IPS-18c (cell line): Measurements from ENCODE around the gene RFX7.
"Not testable (repeated sequence)": the region's sequence is repeated elsewhere in the genome, so short reads cannot be mapped to it uniquely, and the experiment has no call there.

Source experiments
- H3K4me3 ChIP-seq: 2 replicates; pipeline ENCODE4 v1.7.0; 2013; ENCODE audit warnings: low read depth, mild to moderate bottlenecking, low read length, moderate library complexity; ENCODE audit not compliant: insufficient read depth
- H3K9me3 ChIP-seq: one replicate; pipeline ENCODE4 v1.6.1; 2013; ENCODE audit warnings: mild to moderate bottlenecking, low read length, moderate library complexity; ENCODE audit not compliant: control insufficient read depth, insufficient read depth

Gene RFX7

DNA sequence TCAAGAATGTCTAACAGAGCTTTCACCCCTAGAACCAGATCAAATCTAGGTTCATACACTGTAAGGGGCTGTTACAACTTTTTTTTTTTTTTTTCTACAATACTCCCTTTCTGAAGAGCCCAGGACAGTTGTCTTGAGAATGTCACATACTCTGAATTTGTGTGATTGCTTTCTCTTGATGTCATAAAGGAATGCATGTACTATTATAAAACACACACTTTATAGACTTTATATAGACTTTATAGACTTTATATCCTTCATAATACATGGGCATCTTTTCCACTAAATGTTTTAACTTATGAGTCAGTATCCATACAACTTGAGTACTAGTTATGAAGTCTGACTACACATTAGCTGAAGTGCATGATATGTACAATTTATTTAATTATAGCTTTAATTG is 26.3 kb downstream of the RFX7 start:
- Histone ChIP-seq H3K9me3 (no peaks in the 10 kb centered on the region), H3K4me3 (no peak overlapping the region)

DNA sequence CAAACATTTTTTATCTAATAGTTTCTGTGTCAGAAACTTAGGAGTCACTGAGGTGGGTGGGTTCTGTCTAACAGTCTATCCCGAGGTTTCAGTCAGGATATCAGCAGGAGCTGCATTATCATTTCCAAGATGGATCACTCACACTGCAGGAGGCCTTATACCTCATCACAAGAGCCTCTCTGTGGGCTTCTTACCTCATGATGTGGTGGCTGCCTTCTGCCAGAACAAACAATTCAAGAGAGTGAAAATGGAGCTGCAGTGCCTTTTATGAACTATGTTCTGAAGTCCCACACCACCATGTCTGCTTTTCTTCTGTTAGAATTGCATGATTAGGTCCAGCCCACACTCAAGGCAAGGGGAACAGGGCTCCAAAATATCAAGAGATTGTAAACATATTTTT is 27.9 kb downstream of the RFX7 start:
- no peak overlapping the region for H3K4me3 ChIP-seq
- H3K9me3 ChIP-seq, result no peaks in the 10 kb centered on the region

DNA sequence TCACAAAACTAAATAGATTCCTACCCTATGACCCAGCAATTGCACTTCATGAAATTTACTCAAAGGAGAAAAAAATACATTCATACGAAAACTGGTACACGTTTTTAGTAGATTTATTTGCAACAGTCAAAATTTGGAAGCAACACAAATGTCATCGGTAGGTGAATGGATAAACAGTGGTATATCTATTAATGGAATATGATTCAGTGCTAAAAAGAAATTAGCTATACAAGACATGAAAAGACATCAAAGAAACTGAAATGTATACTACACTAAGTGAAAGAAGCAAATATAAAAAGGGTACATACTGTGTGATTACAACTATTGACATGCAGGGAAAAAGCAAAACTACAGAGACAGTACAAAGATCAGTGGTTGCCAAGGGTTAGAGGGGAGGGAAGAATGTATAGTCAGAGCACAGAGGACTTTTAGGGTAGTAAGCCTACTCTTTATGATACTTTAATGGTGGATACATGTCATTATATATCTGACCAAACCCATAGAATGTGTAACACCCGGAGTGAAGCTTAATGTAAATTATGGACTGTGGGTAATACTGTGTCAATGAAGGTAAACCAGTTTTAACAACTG is 31.6 kb downstream of the RFX7 start:
- Histone ChIP-seq H3K4me3 (no peak overlapping the region), H3K9me3 (no peaks in the 10 kb centered on the region)

DNA sequence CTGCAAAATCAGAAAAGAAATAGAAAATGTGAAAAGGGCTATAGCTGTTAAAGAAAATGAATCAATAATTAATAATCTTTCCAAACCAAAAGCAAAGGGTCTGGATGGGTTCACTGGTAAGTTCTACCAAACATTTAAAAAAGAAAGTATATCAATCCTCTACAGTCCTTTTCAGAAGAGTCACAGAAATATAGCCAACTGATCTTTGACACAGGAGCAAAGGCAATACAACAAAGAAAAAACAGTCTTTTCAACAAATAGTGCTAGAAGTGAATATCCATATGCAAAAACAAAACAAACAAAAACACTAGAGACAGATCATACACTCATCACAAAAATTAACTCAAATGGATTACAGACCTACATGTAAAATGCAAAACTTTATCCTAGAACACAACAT is 32.6 kb downstream of the RFX7 start:
- no peak overlapping the region for H3K4me3 ChIP-seq
- no peaks in the 10 kb centered on the region for H3K9me3 ChIP-seq

DNA sequence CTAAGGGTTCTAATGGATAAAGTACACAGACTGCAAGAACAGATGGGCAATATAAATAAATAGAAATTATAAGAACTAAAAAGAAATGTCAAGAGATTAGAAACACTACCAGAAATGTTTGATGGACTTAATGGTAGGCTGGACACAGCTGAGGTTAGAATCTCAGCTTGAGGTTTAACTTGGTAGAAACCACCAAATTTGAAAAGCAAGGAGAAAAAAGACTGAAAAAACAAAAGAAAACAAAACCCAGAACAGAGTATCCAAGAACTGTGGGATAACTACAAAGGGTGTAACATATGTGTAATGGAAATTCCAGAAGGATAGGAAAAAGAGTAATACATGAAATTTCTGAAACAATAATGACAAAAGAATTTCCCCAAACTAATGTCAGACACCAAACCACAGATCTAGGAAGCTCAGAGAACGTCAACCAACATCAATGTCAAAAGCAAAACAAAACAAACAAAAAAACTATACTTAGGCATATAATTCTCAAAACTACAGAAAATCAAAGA is 35.0 kb downstream of the RFX7 start:
- Histone ChIP-seq H3K9me3 (no peaks in the 10 kb centered on the region), H3K4me3 (no peak overlapping the region)

DNA sequence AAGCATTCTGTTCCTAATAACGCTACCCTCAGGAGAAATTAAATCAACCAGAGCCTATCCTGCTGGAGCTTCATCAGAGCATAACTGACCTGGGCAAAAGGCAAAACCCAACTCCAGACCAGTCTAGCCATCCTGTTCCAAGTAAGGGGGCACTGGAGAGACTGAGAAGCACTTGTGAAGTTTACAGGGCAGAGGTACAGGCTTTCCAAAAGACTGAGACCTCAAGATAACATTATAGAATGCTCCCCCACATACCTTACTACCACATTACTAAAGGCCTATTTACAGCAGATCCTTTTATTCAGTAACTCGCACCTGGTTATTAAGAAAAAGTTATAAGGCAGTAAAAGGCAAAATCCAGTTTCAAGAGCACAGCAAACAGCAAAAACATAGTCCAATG is 35.5 kb downstream of the RFX7 start:
- no peaks in the 10 kb centered on the region for H3K9me3 ChIP-seq
- H3K4me3 ChIP-seq, result no peak overlapping the region

DNA sequence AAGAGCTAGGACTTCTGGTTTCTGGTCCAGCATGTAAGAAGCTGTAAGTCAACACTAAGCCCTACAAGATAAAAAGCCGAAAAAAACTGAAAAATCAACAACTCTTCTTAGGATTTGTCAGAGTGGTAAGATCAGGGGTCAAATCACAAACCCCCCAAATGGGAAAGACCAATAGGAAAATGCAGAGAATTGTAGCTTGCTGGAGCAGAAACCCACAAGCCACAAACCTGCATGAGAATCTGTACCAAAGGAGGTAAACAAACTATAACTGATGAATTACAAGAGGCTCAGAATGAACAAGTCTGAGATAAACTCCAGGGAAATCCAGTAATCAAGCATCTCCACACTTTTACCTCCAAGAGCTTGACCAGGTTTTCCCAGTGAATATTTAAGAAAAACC is 36.0 kb downstream of the RFX7 start:
- H3K9me3 ChIP-seq, result no peaks in the 10 kb centered on the region
- H3K4me3 ChIP-seq, result no peak overlapping the region

DNA sequence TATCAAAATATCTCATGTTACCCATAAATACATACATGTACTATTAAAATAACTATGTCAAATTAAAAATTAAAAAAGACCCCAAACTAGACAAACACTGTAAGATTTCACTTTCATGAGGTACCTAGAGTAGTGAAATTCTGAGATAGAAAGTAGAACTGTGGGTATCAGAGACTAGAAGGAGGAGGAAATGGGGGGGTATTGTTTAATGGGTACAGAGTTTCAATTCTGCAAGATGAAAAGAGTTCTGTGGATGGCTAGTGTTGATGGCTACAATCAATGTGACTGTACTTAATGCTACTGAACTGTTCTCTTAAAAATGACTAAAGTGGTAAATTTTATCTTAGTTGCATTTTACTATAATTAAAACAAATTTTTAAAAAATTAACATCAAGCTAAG is 36.6 kb downstream of the RFX7 start:
- H3K4me3 ChIP-seq, result no peak overlapping the region
- no peaks in the 10 kb centered on the region for H3K9me3 ChIP-seq

DNA sequence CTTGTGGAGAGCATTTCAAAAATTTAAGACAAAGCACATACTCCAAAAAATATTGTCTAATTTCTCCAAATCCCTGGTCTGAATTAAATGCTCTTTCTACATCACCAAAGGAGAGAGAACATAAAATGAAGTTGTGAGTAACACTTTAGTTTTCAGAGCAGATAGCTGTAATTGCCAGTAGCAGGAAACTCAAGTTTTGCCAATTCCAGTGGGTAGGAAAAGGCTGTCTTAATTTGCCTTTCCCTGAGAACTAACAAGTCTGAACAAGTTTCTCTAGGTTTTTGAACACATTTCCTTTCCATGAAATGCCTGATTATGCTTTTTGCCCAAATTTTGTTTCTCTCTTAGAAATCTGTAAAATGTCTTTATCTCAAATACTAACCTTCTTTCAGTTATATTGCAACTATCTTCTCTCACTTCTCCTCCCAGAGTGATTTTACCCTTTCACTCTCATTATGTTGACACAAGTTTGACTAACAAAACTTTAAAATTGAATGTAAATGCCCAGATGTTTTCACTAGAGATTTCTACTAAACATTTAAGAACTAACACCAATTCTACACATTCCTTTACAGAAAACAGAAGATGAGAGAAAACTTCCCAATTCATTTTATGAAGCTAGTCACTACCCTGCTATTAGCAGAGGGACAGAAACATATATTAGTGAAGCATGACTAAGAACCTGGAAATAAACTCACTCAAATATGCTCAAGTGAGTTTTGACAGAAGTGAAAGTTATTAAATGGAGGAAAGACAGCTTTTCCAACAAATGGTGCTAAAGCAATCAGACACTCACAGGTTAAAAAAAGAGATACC is 38.4 kb downstream of the RFX7 start:
- no peaks in the 10 kb centered on the region for H3K9me3 ChIP-seq
- no peak overlapping the region for H3K4me3 ChIP-seq

DNA sequence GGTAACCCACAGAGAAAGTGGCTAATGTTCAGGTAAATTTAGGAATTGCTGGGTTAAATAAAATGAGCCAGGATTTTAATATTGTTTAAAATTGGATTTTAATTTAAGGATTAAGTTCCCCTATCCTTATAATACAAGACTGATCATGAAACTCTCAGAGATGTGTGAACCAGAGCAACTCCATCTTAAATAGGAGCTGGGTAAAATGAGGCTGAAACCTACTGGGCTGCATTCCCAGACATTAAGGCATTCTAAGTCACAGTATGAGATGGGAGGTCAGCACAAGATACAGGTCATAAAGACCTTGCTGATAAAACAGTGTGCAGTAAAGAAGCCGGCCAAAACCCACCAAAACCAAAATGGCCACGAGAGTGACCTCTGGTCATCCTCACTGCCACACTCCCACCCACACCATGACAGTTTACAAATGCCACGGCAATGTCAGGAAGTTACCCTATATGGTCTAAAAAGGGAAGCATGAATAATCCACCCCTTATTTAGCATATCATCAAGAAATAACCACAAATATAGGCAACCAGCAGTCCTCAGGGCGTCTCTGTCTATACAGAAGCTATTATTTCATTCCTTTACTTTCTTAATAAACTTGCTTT is 40.3 kb downstream of the RFX7 start:
- H3K9me3 ChIP-seq, result not testable (repeated sequence)

DNA sequence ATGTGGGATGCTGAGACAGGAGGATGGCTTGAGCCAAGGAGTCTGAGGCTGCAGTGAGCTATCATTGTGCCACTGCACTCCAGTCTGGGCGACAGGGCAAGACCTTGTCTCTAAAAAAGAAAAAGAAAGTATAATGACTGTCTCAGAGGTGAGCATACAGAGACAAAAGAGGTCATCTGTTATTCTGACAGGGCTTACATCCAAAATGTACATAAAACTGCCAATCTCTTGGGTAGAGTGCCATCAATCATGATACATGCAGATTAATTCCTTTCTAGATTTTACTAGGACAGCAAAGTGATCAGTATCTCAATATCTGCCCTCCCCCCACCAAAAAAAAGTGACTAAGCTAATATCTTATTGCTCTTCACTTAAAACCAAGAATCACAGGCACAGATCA is 41.0 kb downstream of the RFX7 start:
- no peak overlapping the region for H3K4me3 ChIP-seq
- H3K9me3 ChIP-seq, result no peaks in the 10 kb centered on the region

More for the DNA sequence above, 40.3 kb downstream of the RFX7 start:
- H3K4me3 ChIP-seq, result not testable (repeated sequence)

DNA sequence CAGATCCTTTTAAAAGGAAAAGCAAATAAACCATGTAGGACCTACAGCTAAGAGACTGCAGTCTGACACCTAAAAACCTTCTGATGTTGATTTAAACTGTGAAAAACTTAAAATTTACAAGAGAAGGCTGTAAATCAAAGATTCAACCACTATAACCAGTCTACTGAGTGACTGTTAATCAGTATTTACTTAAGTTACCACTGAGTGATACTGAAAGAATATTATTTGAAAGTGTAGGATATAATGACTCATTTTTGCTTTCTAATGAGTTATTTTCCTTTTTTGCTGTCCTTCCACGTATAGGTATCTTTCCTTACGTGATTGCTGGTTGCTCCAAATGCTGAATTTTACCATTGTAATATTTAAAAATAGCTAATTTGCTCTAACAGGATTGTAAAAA is 44.6 kb downstream of the RFX7 start:
- Histone ChIP-seq H3K4me3 (no peak overlapping the region), H3K9me3 (no peaks in the 10 kb centered on the region)

DNA sequence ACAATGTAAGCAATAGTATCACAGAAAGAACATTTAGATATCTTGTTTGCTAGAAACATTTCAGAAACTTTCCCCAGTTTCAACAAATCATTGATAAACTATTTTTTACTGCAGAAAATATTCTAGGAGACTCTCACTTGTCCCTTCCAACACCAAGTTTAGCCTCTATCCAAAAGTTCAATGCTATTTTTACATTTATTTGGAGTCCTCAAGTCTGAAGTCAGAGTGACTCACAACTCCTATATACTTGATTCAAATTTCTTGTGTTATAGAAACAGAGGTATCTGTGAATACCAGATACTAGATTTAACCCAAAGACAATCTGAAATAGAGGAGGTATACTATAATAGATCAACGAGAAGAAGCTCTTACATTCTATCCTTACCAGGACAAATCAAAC is 49.6 kb downstream of the RFX7 start:
- Histone ChIP-seq H3K4me3 (no peak overlapping the region), H3K9me3 (no peaks in the 10 kb centered on the region)

DNA sequence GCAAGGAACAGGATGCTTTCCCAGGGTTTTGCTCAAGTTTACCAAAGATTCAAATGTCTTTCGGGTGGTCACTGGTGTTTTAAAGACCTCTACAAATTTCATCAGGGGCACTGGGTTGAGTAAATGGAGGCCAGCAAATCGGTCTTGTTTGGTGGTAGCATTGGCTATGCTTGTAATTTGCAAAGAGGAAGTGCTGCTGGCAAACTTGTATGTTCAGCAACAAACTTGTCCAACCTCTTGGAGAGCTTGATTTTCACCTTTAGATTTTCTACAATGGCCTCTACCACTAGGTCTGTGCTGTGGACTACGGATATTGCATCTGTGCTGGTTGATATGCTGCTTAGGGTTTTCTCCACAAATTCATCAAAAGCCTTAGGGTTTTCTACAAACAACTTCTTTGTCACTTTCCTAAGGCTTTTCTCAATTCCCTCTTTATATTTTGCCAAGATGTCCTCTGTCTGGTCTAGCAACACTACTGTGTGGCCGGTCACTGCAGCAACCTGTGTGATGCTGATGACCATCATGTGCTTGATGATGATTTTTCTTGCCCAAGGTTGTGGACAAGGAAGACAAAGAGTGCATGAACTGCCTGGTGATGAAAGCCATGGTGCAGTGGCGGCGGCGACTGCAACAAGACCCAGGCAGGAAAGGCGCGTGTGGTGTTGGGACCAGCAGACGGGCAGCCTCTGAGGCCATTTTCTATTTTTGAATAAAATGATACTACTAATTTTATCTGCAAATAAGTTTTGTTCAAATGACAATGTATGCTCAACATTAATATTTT is 50.8 kb downstream of the RFX7 start:
- Histone ChIP-seq H3K9me3 (no peaks in the 10 kb centered on the region), H3K4me3 (no peak overlapping the region)

DNA sequence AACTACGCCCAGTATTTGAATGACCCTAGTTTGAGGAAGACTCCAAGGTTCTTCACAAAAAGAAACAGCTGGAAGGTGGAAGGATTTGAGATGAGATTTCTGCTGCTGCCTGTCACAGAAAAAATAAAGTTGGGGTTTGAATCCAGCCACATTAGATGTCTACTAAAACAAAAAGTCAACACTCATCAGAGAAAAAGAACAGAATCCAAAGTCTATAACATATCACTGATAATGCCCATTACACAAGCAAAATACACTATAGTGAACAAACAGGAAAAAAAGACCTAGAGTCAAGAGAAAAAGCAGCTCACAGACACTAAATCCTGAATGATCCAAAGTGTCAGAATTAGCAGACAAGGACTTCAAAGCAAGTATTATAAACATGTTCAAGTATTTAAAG is 56.0 kb downstream of the RFX7 start:
- Histone ChIP-seq H3K9me3 (no peaks in the 10 kb centered on the region), H3K4me3 (no peak overlapping the region)

DNA sequence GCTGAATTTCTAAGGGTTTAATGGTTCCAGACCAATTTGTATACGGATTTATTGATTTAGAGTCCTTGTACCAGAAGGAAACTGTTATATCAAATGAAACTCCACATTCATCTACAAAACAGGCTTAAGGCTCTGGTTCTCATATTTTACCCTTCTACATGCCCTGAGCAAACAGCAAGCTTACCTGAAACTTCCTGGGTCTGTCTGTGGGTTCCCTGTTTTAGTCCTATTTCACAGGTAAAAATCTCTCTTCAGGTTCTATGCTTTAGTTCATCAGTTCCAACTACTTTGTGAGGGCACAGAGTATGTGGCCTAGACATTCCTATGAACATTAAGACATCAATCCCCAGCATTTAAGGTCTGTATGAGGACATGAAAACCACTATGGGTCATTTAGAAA is 57.7 kb downstream of the RFX7 start:
- no peak overlapping the region for H3K4me3 ChIP-seq

DNA sequence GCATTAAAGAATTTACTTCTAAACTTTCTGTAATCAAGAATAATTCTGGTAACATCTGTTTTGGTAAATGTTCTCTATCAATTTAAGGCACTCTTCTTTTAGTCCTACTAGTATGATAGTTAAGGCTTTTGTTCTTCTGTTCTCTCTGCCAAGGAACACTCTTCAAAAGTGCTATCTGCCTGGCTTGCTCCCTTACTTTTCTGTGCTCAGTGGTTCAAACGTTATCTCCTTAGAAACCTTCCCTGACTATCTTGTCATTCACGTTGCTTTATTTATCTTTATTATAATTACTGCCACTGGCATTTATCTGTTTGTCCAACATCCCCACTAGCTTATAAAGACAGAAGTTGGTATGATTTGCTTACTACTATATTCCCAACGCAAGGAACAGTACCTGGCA is 59.2 kb downstream of the RFX7 start:
- no peak overlapping the region for H3K4me3 ChIP-seq
- no peaks in the 10 kb centered on the region for H3K9me3 ChIP-seq

More for the DNA sequence above, 57.7 kb downstream of the RFX7 start:
- no peaks in the 10 kb centered on the region for H3K9me3 ChIP-seq

DNA sequence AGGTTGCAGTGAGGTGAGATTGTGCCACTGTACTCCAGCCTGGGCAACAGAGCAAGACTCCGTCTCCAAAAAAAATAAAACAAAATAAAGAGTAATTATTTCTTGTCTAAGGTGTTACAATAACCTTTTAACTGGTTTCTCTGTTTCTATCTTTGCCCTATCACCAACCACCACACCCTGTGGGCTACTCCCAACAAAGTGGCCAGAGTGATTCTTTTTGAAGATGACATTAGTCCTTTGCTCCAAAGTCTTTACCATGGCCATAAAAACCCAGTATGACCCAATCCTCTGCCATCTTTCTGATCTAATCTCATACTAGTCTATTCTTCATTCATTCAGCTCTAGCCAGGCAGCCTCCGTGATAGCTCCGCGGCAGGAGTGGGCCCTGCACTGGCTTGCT is 62.8 kb downstream of the RFX7 start:
- H3K4me3 ChIP-seq, result no peak overlapping the region
- H3K9me3 ChIP-seq, result no peaks in the 10 kb centered on the region
